B cell (primary cell): ENCODE measurements around the gene RASA2. TPM values are rescaled to one million over a fixed set of nuclear protein-coding genes. Genes with fewer than 3 reads are reported as not detected.

ENCODE experiments used
- ATAC-seq: fragments of 200-7000 bp; cut with Tn5 transposase; one replicate; pipeline ENCODE4 v1.10.0; 2021; ENCODE audit warnings: low read depth, mild to moderate bottlenecking, moderate number of reproducible peaks, moderate library complexity
- CTCF ChIA-PET: fragments of 350-600 bp; sonication (Branson Sonifier 250); formaldehyde crosslinking; loops from one replicate; lab custom pipeline; 2021; ENCODE audit warnings: antibody characterized with exemption, inconsistent platforms; lab: Charles Lee
- POLR2A ChIA-PET: fragments of 350-600 bp; sonication (Branson Sonifier 250); formaldehyde crosslinking; loops from one replicate; lab custom pipeline; 2021; ENCODE audit warnings: antibody characterized with exemption; lab: Charles Lee
- DNase-seq: peaks from one replicate; pipeline ENCODE4 v3.0.0; 2013
- H2AFZ ChIP-seq: 2 replicates; pipeline ENCODE4 v1.6.1; 2012; ENCODE audit warnings: mild to moderate bottlenecking, low read depth, low read length; ENCODE audit not compliant: insufficient read depth, poor library complexity, severe bottlenecking
- H3K27ac ChIP-seq, 2 donors: 1 replicate in 1 of 2; 2 replicates in 1 of 2; pipeline ENCODE4 v1.5.1; 2012 to 2013; ENCODE audit warnings: low read length in 2 of 2, mild to moderate bottlenecking in 2 of 2, moderate library complexity in 1 of 2
- H3K27me3 ChIP-seq, 4 experiments: fragments of 200-600 bp in 1 of 4; sonication (generic) in 1 of 4; replicated peaks in 1 of 4; 1 replicate in 2 of 4; 2 replicates in 2 of 4; pipeline versions ENCODE4 v1.6.1 to v1.7.0; 2013 to 2016; ENCODE audit warnings: low read length in 3 of 4, mild to moderate bottlenecking in 2 of 4, mixed read lengths in 1 of 4, moderate library complexity in 1 of 4; ENCODE audit not compliant: insufficient read depth in 4 of 4, control insufficient read depth in 3 of 4; ENCODE audit errors: control extremely low read depth in 1 of 4
- H3K36me3 ChIP-seq, 2 experiments: replicated peaks in 1 of 2; 1 replicate in 1 of 2; 2 replicates in 1 of 2; pipeline versions ENCODE4 v1.6.1 to v1.7.1; 2013; ENCODE audit warnings: low read length in 1 of 2; ENCODE audit not compliant: insufficient read depth in 2 of 2, control insufficient read depth in 1 of 2; ENCODE audit errors: control extremely low read depth in 1 of 2, extremely low read depth in 1 of 2
- H3K4me1 ChIP-seq, 2 donors: fragments of 200-600 bp in 1 of 2; sonication (generic) in 1 of 2; 1 replicate in 1 of 2; 2 replicates in 1 of 2; pipeline versions ENCODE4 v1.5.1 to v1.6.1; 2013 to 2017; ENCODE audit warnings: low read length in 2 of 2; ENCODE audit not compliant: control insufficient read depth in 2 of 2, insufficient read depth in 2 of 2
- H3K4me2 ChIP-seq: replicated peaks from 2 replicates; pipeline ENCODE3; 2012; ENCODE audit warnings: mild to moderate bottlenecking, low read depth, low read length; ENCODE audit not compliant: poor library complexity, severe bottlenecking
- H3K4me3 ChIP-seq, 5 experiments: fragments of 200-600 bp in 1 of 5; sonication (generic) in 1 of 5; 1 replicate in 3 of 5; 2 replicates in 2 of 5; pipeline versions ENCODE4 v1.5.1 to v1.7.0; 2011 to 2016; ENCODE audit warnings: low read length in 4 of 5, mild to moderate bottlenecking in 4 of 5, low read depth in 2 of 5, control low read depth in 1 of 5, moderate library complexity in 1 of 5; ENCODE audit not compliant: insufficient read depth in 1 of 5; ENCODE audit errors: control extremely low read depth in 1 of 5, extremely low read depth in 1 of 5
- H3K79me2 ChIP-seq: fragments of 200-600 bp; sonication (generic); one replicate; pipeline ENCODE4 v1.6.0; 2016; ENCODE audit warnings: low read length; ENCODE audit not compliant: control insufficient read depth, insufficient read depth
- H3K9ac ChIP-seq: fragments of 200-600 bp; sonication (generic); 2 replicates; pipeline ENCODE4 v1.6.1; 2017; ENCODE audit warnings: mild to moderate bottlenecking, low read length, moderate library complexity
- H3K9me3 ChIP-seq, 3 donors: one replicate each; pipeline versions ENCODE4 v1.6.1 to v1.7.1; 2013; ENCODE audit warnings: low read length in 2 of 3; ENCODE audit not compliant: control insufficient read depth in 2 of 3, insufficient read depth in 1 of 3; ENCODE audit errors: control extremely low read depth in 1 of 3
- H4K20me1 ChIP-seq: 2 replicates; pipeline ENCODE4 v1.6.0; 2012; ENCODE audit warnings: mild to moderate bottlenecking, low read length; ENCODE audit not compliant: insufficient read depth, control insufficient read depth, poor library complexity, severe bottlenecking
- H3K27ac Mint-ChIP-seq: one replicate; pipeline ENCODE4 v1.8.0; 2021; ENCODE audit warnings: mixed read lengths
- H3K27me3 Mint-ChIP-seq: one replicate; pipeline ENCODE4 v1.8.0; 2021; ENCODE audit warnings: mixed read lengths
- H3K4me1 Mint-ChIP-seq: one replicate; pipeline ENCODE4 v1.8.0; 2021; ENCODE audit warnings: mixed read lengths
- H3K4me3 Mint-ChIP-seq: one replicate; pipeline ENCODE4 v1.8.0; 2021; ENCODE audit warnings: mixed read lengths
- H3K9me3 Mint-ChIP-seq: one replicate; pipeline ENCODE4 v1.8.0; 2022; ENCODE audit warnings: mixed read lengths; ENCODE audit not compliant: insufficient read depth
- EZH2 ChIP-seq: IDR thresholded peaks from 2 replicates; pipeline ENCODE4 v1.6.1; 2012; ENCODE audit warnings: borderline replicate concordance, low read depth, mild to moderate bottlenecking, moderate library complexity, low read length; ENCODE audit not compliant: insufficient read depth, poor library complexity, severe bottlenecking
- WGBS: methylation state at CpG from one replicate; pipeline ENCODE4 v1.1.5; 2013; ENCODE audit warnings: missing lambda C conversion rate; ENCODE audit not compliant: insufficient coverage; 5-methylcytosine and 5-hydroxymethylcytosine counted together
- intact Hi-C: fragments of 100-400 bp; cut with micrococcal nuclease; formaldehyde crosslinking; loops from one replicate; pipeline ENCODE4 v1.10.0; 2022
- polyA plus RNA-seq: library from polyadenylated mRNA; depleted of rRNA; stranded (reverse); fragments of >200 nt; gene quantifications from 2 replicates; pipeline ENCODE4 v1.2.3, GENCODE V29; 2012
- total RNA-seq, 2 donors: library from RNA; stranded (reverse); fragments of 120-200 nt in 1 of 2; gene quantifications; 1 replicate in 1 of 2; 2 replicates in 1 of 2; pipeline versions ENCODE4 v1.2.3 to v1.2.4, GENCODE V29; 2013 to 2022
- TF ChIP-seq, protein P1 (sequence below): fragments of 200-600 bp; IDR thresholded peaks from one replicate; pipeline ENCODE4 v1.8.0; 2022; ENCODE audit warnings: antibody characterized with exemption, mild to moderate bottlenecking

Gene RASA2
- total and polyA plus RNA-seq, 2 donors (not counting 1 experiment from before 2014, with no cell fraction given), result 12.3 to 47.7 TPM

DNA sequence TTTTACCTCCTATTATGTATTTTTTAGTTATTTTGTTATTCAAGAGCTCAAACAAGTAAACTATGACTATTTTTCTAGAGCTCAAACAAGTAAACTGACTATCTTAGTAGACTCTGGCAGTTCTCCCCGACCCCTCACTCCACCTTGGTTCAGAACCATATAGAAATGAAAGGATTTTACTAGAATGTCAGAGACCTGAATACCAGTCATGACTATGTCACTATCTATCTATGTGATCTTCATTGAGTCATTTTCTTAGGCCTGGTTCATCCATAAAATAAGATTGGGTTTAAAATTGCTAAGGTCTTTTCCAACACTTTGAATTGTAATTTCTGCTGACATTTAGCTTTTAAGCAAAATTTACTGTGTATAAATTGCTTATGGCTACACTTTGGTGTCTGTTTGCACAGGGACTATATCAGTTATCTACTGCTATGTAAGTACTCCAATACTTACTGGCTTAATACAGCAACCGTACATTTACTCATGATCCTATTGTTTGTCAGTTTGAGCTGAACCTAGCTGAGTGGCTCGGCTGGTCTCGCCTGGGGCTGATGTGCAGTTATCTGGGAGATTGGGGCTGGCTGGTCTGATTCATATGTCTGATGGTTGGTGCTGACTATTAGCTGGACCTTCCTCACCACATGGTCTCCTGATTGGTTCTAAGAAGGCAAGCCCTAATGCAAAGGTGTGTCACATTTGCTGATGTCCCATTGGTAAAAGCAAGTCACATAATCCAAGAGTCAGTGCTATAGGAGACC is 37.0 kb downstream of the RASA2 start:
- H3K27ac Mint-ChIP-seq, result peak overlapping the region; percentile 87
- peaks cover 3 to 27% of the 10 kb centered on the region in 2 experiments for H3K36me3 ChIP-seq
- no peaks in the 10 kb centered on the region for H3K9me3 ChIP-seq
- ATAC-seq (no peak), DNase-seq (no peak)
- peaks cover 61% of the 10 kb centered on the region for H3K79me2 ChIP-seq
- CTCF ChIA-PET, result interaction anchor here (0.7 to 2.5 kb wide), 6 partner anchors 8 to 63 kb away, joined by 3 to 8 read pairs (median 4); no protein-coding TSS in a partner anchor
- intact Hi-C loops, result loop anchor here (5.0 kb wide), 1 partner anchor 34 kb away; no protein-coding TSS in a partner anchor
- POLR2A ChIA-PET, result interaction anchor here (0.6 kb wide), 1 partner anchor 13 kb away, joined by 7 read pairs; no protein-coding TSS in a partner anchor
- TF ChIP-seq, protein P1, sequence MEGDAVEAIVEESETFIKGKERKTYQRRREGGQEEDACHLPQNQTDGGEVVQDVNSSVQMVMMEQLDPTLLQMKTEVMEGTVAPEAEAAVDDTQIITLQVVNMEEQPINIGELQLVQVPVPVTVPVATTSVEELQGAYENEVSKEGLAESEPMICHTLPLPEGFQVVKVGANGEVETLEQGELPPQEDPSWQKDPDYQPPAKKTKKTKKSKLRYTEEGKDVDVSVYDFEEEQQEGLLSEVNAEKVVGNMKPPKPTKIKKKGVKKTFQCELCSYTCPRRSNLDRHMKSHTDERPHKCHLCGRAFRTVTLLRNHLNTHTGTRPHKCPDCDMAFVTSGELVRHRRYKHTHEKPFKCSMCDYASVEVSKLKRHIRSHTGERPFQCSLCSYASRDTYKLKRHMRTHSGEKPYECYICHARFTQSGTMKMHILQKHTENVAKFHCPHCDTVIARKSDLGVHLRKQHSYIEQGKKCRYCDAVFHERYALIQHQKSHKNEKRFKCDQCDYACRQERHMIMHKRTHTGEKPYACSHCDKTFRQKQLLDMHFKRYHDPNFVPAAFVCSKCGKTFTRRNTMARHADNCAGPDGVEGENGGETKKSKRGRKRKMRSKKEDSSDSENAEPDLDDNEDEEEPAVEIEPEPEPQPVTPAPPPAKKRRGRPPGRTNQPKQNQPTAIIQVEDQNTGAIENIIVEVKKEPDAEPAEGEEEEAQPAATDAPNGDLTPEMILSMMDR, result no peak
- TF ChIP-seq EZH2, result no peak
- peak overlapping the region in 1 of 2 donors; percentile 80 for H3K27ac ChIP-seq
- H3K4me2 ChIP-seq, result peak overlapping the region; percentile 44
- no peaks in the 10 kb centered on the region for H3K9me3 Mint-ChIP-seq
- no peaks in the 10 kb centered on the region for H3K27me3 ChIP-seq
- H3K4me3 ChIP-seq, result no peak overlapping the region
- H3K4me1 Mint-ChIP-seq, result peaks cover 68% of the 10 kb centered on the region
- H3K4me3 Mint-ChIP-seq, result no peak overlapping the region
- H3K4me1 ChIP-seq, result peaks cover 39 to 67% of the 10 kb centered on the region in 2 donors
- no peak overlapping the region for H2AFZ ChIP-seq
- no peaks in the 10 kb centered on the region for H4K20me1 ChIP-seq
- H3K27me3 Mint-ChIP-seq, result no peaks in the 10 kb centered on the region
- WGBS, result 100% methylated on average over 1 of the region's 4 CpGs
- no peak overlapping the region for H3K9ac ChIP-seq

DNA sequence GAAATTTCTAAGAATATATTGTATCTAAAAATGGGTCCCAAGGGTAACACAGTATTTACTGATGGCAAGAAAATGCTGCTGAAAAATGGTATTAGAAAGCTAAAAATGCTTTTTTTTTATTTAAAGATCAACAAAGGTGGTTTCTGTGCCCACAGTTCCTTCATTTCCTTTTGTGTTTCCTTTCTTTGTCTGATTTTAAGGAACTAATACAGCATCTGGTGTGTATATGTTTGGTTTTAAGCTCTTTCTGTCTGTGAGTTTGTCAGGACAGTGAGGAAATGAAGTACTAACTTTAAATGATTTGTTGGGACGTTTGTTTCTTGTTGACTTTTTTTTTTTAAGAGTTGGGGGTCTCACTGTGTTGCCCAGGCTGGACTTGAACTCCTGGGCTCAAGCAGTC is 38.2 kb downstream of the RASA2 start:
- ChIA-PET CTCF (interaction anchor here (0.9 to 2.5 kb wide), 6 partner anchors 9 to 66 kb away, joined by 3 to 8 read pairs (median 6); no protein-coding TSS in a partner anchor), POLR2A (interaction anchor here (1.3 kb wide), 1 partner anchor 38 kb away, joined by 3 read pairs; the partner anchor contains the start of gene RASA2)
- Histone ChIP-seq H3K79me2 (peaks cover 69% of the 10 kb centered on the region), H3K27me3 (no peaks in the 10 kb centered on the region), H3K4me2 (peak overlapping the region; percentile 44), H2AFZ (no peak overlapping the region), H3K9me3 (no peaks in the 10 kb centered on the region), H3K27ac (peak overlapping the region; percentile 47 to 80), H3K9ac (peak overlapping the region; percentile 24), H4K20me1 (no peaks in the 10 kb centered on the region), H3K4me1 (peaks cover 46 to 79% of the 10 kb centered on the region in 2 donors), H3K36me3 (peaks cover 3 to 17% of the 10 kb centered on the region in 2 experiments), H3K4me3 (peak overlapping the region in 1 of 5 experiments; percentile 15)
- intact Hi-C loops, result loop anchor here (5.0 kb wide), 2 partner anchors 32 to 38 kb away; partner anchors contain the start of gene RASA2
- Mint-ChIP-seq H3K27ac (peak overlapping the region; percentile 87), H3K27me3 (no peaks in the 10 kb centered on the region), H3K4me1 (peaks cover 72% of the 10 kb centered on the region), H3K9me3 (no peaks in the 10 kb centered on the region), H3K4me3 (peak overlapping the region; percentile 54)
- ATAC-seq (no peak), DNase-seq (peak; percentile 29)
- TF ChIP-seq, protein P1, result no peak
- no peak for TF ChIP-seq EZH2
- 0% methylated on average over 1 of the region's 1 CpG for WGBS
